Fibroblast of lung (primary cell): ENCODE data around the gene EEFSEC.

Experiments used
- CTCF ChIP-seq, 2 donors: IDR thresholded peaks in 1 of 2; conservative IDR thresholded peaks in 1 of 2; 1 replicate in 1 of 2; 2 replicates in 1 of 2; pipeline ENCODE4 v1.5.1; 2011 to 2012; ENCODE audit warnings: low read length in 2 of 2, control low read depth in 1 of 2, inconsistent platforms in 1 of 2, low read depth in 1 of 2, mild to moderate bottlenecking in 1 of 2
- EZH2 ChIP-seq: IDR thresholded peaks from 2 replicates; pipeline ENCODE4 v1.5.1; 2012; ENCODE audit warnings: low read length, control low read depth, mild to moderate bottlenecking; ENCODE audit errors: missing control alignments

DNA sequence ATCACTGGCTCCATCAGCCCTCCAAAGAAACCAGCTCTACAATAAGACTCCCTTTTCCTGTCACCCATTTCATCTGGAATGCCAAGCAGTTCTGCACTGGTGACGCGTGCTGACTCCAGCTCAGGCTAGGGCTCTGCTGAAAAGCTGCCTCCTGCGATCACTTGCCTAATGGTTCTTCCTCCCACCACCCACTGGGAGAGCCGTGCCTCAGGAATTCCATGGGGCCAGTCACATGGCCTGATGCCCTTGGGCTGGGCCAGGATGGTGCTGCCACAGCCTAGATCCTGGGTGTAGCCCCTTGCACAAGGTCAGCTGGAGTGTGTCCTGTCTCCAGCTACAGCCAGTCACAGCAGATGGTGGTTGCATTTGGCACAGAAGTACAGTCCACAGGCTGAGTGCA is 214.5 kb downstream of the EEFSEC start:
- TF ChIP-seq EZH2 = no peak
- no peak for TF ChIP-seq CTCF (conservative IDR thresholded peaks at IDR 0.05 in 1 of 2, IDR thresholded peaks at IDR 0.05 in 1 of 2; ENCODE audit: low read depth in 1 of 2, low read length in 2 of 2)
